ENCODE measurements around the gene ODF2L.
A peak's percentile ranks its signal among the peaks of the same experiment; 100 is the strongest.

Gene ODF2L

GRCh38 chr1:86395751-86396497 lies at the start of gene ODF2L:
Gene ODF2L, minus strand, starts transcription at chr1:86396323. Its CDS starts 9,296 bp downstream, at chr1:86387027.
- DNase-seq, result peak; percentile 85 to 90

GRCh38 chr1:86445919-86446318 lies 49.8 kb upstream of the ODF2L start:
- DNase-seq, result no peak

GRCh38 chr1:86441997-86442396 lies 45.9 kb upstream of the ODF2L start:
- no peak for DNase-seq

GRCh38 chr1:86441581-86441980 lies 45.5 kb upstream of the ODF2L start:
- DNase-seq, result peak; percentile 8 to 26

- no peak for DNase-seq
Measured at GRCh38 chr1:86436041-86436440, 39.9 kb upstream of the ODF2L start.

GRCh38 chr1:86435327-86435726 lies 39.2 kb upstream of the ODF2L start:
- no peak for DNase-seq

- no peak for DNase-seq
Measured at GRCh38 chr1:86434059-86434458, 37.9 kb upstream of the ODF2L start.

GRCh38 chr1:86430376-86430775 lies 34.3 kb upstream of the ODF2L start:
- DNase-seq, result no peak

- DNase-seq, result peak; percentile 4 to 55
Measured at GRCh38 chr1:86429835-86430234, 33.7 kb upstream of the ODF2L start.

GRCh38 chr1:86429122-86429725 lies 33.1 kb upstream of the ODF2L start:
- DNase-seq, result no peak

GRCh38 chr1:86423873-86424272 lies 27.8 kb upstream of the ODF2L start, which contains the start of gene CLCA2:
Gene CLCA2, plus strand, starts transcription at chr1:86424171. Its CDS starts 77 bp downstream, at chr1:86424248.
- no peak for DNase-seq

GRCh38 chr1:86423473-86423872 lies 27.4 kb upstream of the ODF2L start:
- no peak for DNase-seq

- DNase-seq, result no peak
Measured at GRCh38 chr1:86421601-86422280, 25.6 kb upstream of the ODF2L start.

GRCh38 chr1:86419277-86419903 lies 23.3 kb upstream of the ODF2L start:
- DNase-seq, result peak; percentile 52 to 59

- no peak for DNase-seq
Measured at GRCh38 chr1:86416343-86416742, 20.2 kb upstream of the ODF2L start.

- no peak for DNase-seq
Measured at GRCh38 chr1:86410879-86411278, 14.8 kb upstream of the ODF2L start.

- no peak for DNase-seq
Measured at GRCh38 chr1:86409416-86410021, 13.4 kb upstream of the ODF2L start.

- DNase-seq, result peak in 1 of 2 donors; percentile 7
Measured at GRCh38 chr1:86396498-86396890, 371 bp upstream of the ODF2L start.

- no peak for DNase-seq
Measured at GRCh38 chr1:86394416-86394815, 1.7 kb downstream of the ODF2L start.

- DNase-seq, result peak in 1 of 2 donors; percentile 63
Measured at GRCh38 chr1:86389307-86389706, 6.8 kb downstream of the ODF2L start.

- no peak for DNase-seq
Measured at GRCh38 chr1:86388777-86389176, 7.3 kb downstream of the ODF2L start.

GRCh38 chr1:86387916-86388627 lies 8.1 kb downstream of the ODF2L start:
- no peak for DNase-seq

Measured in CD4-positive, alpha-beta T cell treated with Interferon alpha-2 for 1 hour (primary cell).